B cell (primary cell): ENCODE results near the gene PDE3B. TPM values are rescaled to one million over a fixed set of nuclear protein-coding genes. Genes with fewer than 3 reads are reported as not detected.

Source experiments
- ATAC-seq: fragments of 200-7000 bp; cut with Tn5 transposase; one replicate; pipeline ENCODE4 v1.10.0; 2021; ENCODE audit warnings: low read depth, mild to moderate bottlenecking, moderate number of reproducible peaks, moderate library complexity
- CTCF ChIA-PET: fragments of 350-600 bp; sonication (Branson Sonifier 250); formaldehyde crosslinking; loops from one replicate; lab custom pipeline; 2021; ENCODE audit warnings: antibody characterized with exemption, inconsistent platforms; lab: Charles Lee
- POLR2A ChIA-PET: fragments of 350-600 bp; sonication (Branson Sonifier 250); formaldehyde crosslinking; loops from one replicate; lab custom pipeline; 2021; ENCODE audit warnings: antibody characterized with exemption; lab: Charles Lee
- DNase-seq: peaks from one replicate; pipeline ENCODE4 v3.0.0; 2013
- H2AFZ ChIP-seq: 2 replicates; pipeline ENCODE4 v1.6.1; 2012; ENCODE audit warnings: mild to moderate bottlenecking, low read depth, low read length; ENCODE audit not compliant: insufficient read depth, poor library complexity, severe bottlenecking
- H3K27ac ChIP-seq, 2 donors: 1 replicate in 1 of 2; 2 replicates in 1 of 2; pipeline ENCODE4 v1.5.1; 2012 to 2013; ENCODE audit warnings: low read length in 2 of 2, mild to moderate bottlenecking in 2 of 2, moderate library complexity in 1 of 2
- H3K27me3 ChIP-seq, 4 experiments: fragments of 200-600 bp in 1 of 4; sonication (generic) in 1 of 4; replicated peaks in 1 of 4; 1 replicate in 2 of 4; 2 replicates in 2 of 4; pipeline versions ENCODE4 v1.6.1 to v1.7.0; 2013 to 2016; ENCODE audit warnings: low read length in 3 of 4, mild to moderate bottlenecking in 2 of 4, mixed read lengths in 1 of 4, moderate library complexity in 1 of 4; ENCODE audit not compliant: insufficient read depth in 4 of 4, control insufficient read depth in 3 of 4; ENCODE audit errors: control extremely low read depth in 1 of 4
- H3K36me3 ChIP-seq, 2 experiments: replicated peaks in 1 of 2; 1 replicate in 1 of 2; 2 replicates in 1 of 2; pipeline versions ENCODE4 v1.6.1 to v1.7.1; 2013; ENCODE audit warnings: low read length in 1 of 2; ENCODE audit not compliant: insufficient read depth in 2 of 2, control insufficient read depth in 1 of 2; ENCODE audit errors: control extremely low read depth in 1 of 2, extremely low read depth in 1 of 2
- H3K4me1 ChIP-seq, 2 donors: fragments of 200-600 bp in 1 of 2; sonication (generic) in 1 of 2; 1 replicate in 1 of 2; 2 replicates in 1 of 2; pipeline versions ENCODE4 v1.5.1 to v1.6.1; 2013 to 2017; ENCODE audit warnings: low read length in 2 of 2; ENCODE audit not compliant: control insufficient read depth in 2 of 2, insufficient read depth in 2 of 2
- H3K4me2 ChIP-seq: replicated peaks from 2 replicates; pipeline ENCODE3; 2012; ENCODE audit warnings: mild to moderate bottlenecking, low read depth, low read length; ENCODE audit not compliant: poor library complexity, severe bottlenecking
- H3K4me3 ChIP-seq, 5 experiments: fragments of 200-600 bp in 1 of 5; sonication (generic) in 1 of 5; 1 replicate in 3 of 5; 2 replicates in 2 of 5; pipeline versions ENCODE4 v1.5.1 to v1.7.0; 2011 to 2016; ENCODE audit warnings: low read length in 4 of 5, mild to moderate bottlenecking in 4 of 5, low read depth in 2 of 5, control low read depth in 1 of 5, moderate library complexity in 1 of 5; ENCODE audit not compliant: insufficient read depth in 1 of 5; ENCODE audit errors: control extremely low read depth in 1 of 5, extremely low read depth in 1 of 5
- H3K79me2 ChIP-seq: fragments of 200-600 bp; sonication (generic); one replicate; pipeline ENCODE4 v1.6.0; 2016; ENCODE audit warnings: low read length; ENCODE audit not compliant: control insufficient read depth, insufficient read depth
- H3K9ac ChIP-seq: fragments of 200-600 bp; sonication (generic); 2 replicates; pipeline ENCODE4 v1.6.1; 2017; ENCODE audit warnings: mild to moderate bottlenecking, low read length, moderate library complexity
- H3K9me3 ChIP-seq, 3 donors: one replicate each; pipeline versions ENCODE4 v1.6.1 to v1.7.1; 2013; ENCODE audit warnings: low read length in 2 of 3; ENCODE audit not compliant: control insufficient read depth in 2 of 3, insufficient read depth in 1 of 3; ENCODE audit errors: control extremely low read depth in 1 of 3
- H4K20me1 ChIP-seq: 2 replicates; pipeline ENCODE4 v1.6.0; 2012; ENCODE audit warnings: mild to moderate bottlenecking, low read length; ENCODE audit not compliant: insufficient read depth, control insufficient read depth, poor library complexity, severe bottlenecking
- H3K27ac Mint-ChIP-seq: one replicate; pipeline ENCODE4 v1.8.0; 2021; ENCODE audit warnings: mixed read lengths
- H3K27me3 Mint-ChIP-seq: one replicate; pipeline ENCODE4 v1.8.0; 2021; ENCODE audit warnings: mixed read lengths
- H3K4me1 Mint-ChIP-seq: one replicate; pipeline ENCODE4 v1.8.0; 2021; ENCODE audit warnings: mixed read lengths
- H3K4me3 Mint-ChIP-seq: one replicate; pipeline ENCODE4 v1.8.0; 2021; ENCODE audit warnings: mixed read lengths
- H3K9me3 Mint-ChIP-seq: one replicate; pipeline ENCODE4 v1.8.0; 2022; ENCODE audit warnings: mixed read lengths; ENCODE audit not compliant: insufficient read depth
- EZH2 ChIP-seq: IDR thresholded peaks from 2 replicates; pipeline ENCODE4 v1.6.1; 2012; ENCODE audit warnings: borderline replicate concordance, low read depth, mild to moderate bottlenecking, moderate library complexity, low read length; ENCODE audit not compliant: insufficient read depth, poor library complexity, severe bottlenecking
- WGBS: methylation state at CpG from one replicate; pipeline ENCODE4 v1.1.5; 2013; ENCODE audit warnings: missing lambda C conversion rate; ENCODE audit not compliant: insufficient coverage; 5-methylcytosine and 5-hydroxymethylcytosine counted together
- intact Hi-C: fragments of 100-400 bp; cut with micrococcal nuclease; formaldehyde crosslinking; loops from one replicate; pipeline ENCODE4 v1.10.0; 2022
- polyA plus RNA-seq: library from polyadenylated mRNA; depleted of rRNA; stranded (reverse); fragments of >200 nt; gene quantifications from 2 replicates; pipeline ENCODE4 v1.2.3, GENCODE V29; 2012
- total RNA-seq, 2 donors: library from RNA; stranded (reverse); fragments of 120-200 nt in 1 of 2; gene quantifications; 1 replicate in 1 of 2; 2 replicates in 1 of 2; pipeline versions ENCODE4 v1.2.3 to v1.2.4, GENCODE V29; 2013 to 2022
- TF ChIP-seq, protein P1 (sequence below): fragments of 200-600 bp; IDR thresholded peaks from one replicate; pipeline ENCODE4 v1.8.0; 2022; ENCODE audit warnings: antibody characterized with exemption, mild to moderate bottlenecking

PDE3B gene
- total and polyA plus RNA-seq, 2 donors (not counting 1 experiment from before 2014, with no cell fraction given), result 1.0 to 60.7 TPM

DNA sequence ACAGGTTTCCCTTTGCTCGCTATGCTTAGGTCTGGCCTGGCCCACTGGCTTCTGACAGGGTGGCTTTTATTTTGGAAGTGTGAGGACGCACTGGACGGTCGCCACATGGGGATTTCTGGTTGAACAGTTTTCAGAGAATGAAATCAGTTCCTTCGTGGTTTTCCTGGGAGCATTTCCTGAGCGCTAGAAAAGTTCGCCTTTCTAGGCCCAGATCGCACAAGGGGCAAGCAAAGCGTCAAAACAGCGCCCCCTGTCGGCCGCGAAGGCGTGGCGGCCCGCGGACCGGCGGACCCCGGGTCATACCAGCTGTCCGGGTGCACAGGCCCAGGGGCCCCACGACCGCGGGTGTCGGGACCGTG is 261.1 kb downstream of the PDE3B start:
- peaks cover 45% of the 10 kb centered on the region for H3K4me1 Mint-ChIP-seq
- peak overlapping the region; percentile 97 for H3K4me3 Mint-ChIP-seq
- Histone ChIP-seq H2AFZ (peak overlapping the region; percentile 74), H3K27ac (no peak overlapping the region), H3K9ac (peak overlapping the region; percentile 78), H4K20me1 (no peaks in the 10 kb centered on the region), H3K4me2 (peak overlapping the region; percentile 100), H3K4me1 (peaks cover 32 to 44% of the 10 kb centered on the region in 2 donors), H3K36me3 (no peaks in the 10 kb centered on the region), H3K27me3 (no peaks in the 10 kb centered on the region), H3K4me3 (peak overlapping the region; percentile 61 to 87 (median 63)), H3K79me2 (no peaks in the 10 kb centered on the region), H3K9me3 (peaks cover 0 to 6% (median 0%) of the 10 kb centered on the region in 3 donors)
- no peaks in the 10 kb centered on the region for H3K9me3 Mint-ChIP-seq
- H3K27ac Mint-ChIP-seq, result peak overlapping the region; percentile 83
- ATAC-seq (no peak), DNase-seq (peak; percentile 81)
- 4% methylated on average over 26 of the region's 26 CpGs for WGBS
- TF ChIP-seq EZH2, result no peak
- TF ChIP-seq, protein P1, sequence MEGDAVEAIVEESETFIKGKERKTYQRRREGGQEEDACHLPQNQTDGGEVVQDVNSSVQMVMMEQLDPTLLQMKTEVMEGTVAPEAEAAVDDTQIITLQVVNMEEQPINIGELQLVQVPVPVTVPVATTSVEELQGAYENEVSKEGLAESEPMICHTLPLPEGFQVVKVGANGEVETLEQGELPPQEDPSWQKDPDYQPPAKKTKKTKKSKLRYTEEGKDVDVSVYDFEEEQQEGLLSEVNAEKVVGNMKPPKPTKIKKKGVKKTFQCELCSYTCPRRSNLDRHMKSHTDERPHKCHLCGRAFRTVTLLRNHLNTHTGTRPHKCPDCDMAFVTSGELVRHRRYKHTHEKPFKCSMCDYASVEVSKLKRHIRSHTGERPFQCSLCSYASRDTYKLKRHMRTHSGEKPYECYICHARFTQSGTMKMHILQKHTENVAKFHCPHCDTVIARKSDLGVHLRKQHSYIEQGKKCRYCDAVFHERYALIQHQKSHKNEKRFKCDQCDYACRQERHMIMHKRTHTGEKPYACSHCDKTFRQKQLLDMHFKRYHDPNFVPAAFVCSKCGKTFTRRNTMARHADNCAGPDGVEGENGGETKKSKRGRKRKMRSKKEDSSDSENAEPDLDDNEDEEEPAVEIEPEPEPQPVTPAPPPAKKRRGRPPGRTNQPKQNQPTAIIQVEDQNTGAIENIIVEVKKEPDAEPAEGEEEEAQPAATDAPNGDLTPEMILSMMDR, result peak; percentile 90
- H3K27me3 Mint-ChIP-seq, result no peaks in the 10 kb centered on the region
- CTCF ChIA-PET, result interaction anchor here (0.8 to 8.6 kb wide), 15 partner anchors 12 to 404 kb away, joined by 3 to 214 read pairs (median 7); partner anchors contain the start of genes COPB1, CYP2R1, PDE3B and PSMA1
- intact Hi-C loops, result loop anchor here (1.0 to 5.0 kb wide), 7 partner anchors 13 to 1237 kb away; partner anchors contain the start of genes FAR1, PDE3B and PSMA1
- POLR2A ChIA-PET, result interaction anchor here (0.7 to 4.0 kb wide), 2 partner anchors 13 to 327 kb away, joined by 4 to 29 read pairs; partner anchors contain the start of gene CYP2R1
